Glomerular visceral epithelial cell (primary cell): ENCODE measurements around the gene CAMKK1.

Experiments used
- DNase-seq: peaks from one replicate; pipeline ENCODE4 v3.0.0-alpha.2; 2016; ENCODE audit errors: extremely low spot score

CAMKK1 gene

GRCh38 chr17:3896968-3897235 is 4.0 kb upstream of the CAMKK1 start:
- no peak for DNase-seq

GRCh38 chr17:3896108-3896967 is 3.5 kb upstream of the CAMKK1 start:
- no peak for DNase-seq

- no peak for DNase-seq
Observed at GRCh38 chr17:3895354-3895753, 2.5 kb upstream of the CAMKK1 start.

- peak; percentile 43 for DNase-seq
Observed at GRCh38 chr17:3894911-3895343, 2.1 kb upstream of the CAMKK1 start.

GRCh38 chr17:3894188-3894587 is 1.3 kb upstream of the CAMKK1 start:
- no peak for DNase-seq

- DNase-seq, result no peak
Observed at GRCh38 chr17:3893720-3894116, 865 bp upstream of the CAMKK1 start.

GRCh38 chr17:3892095-3892998 is 506 bp downstream of the CAMKK1 start:
- DNase-seq, result peak; percentile 87

- no peak for DNase-seq
Observed at GRCh38 chr17:3891626-3892094, 1.2 kb downstream of the CAMKK1 start.

- DNase-seq, result no peak
Observed at GRCh38 chr17:3890878-3891219, 2.0 kb downstream of the CAMKK1 start.

GRCh38 chr17:3890082-3890877 is 2.6 kb downstream of the CAMKK1 start:
- DNase-seq, result peak; percentile 99

GRCh38 chr17:3889325-3890012 is 3.4 kb downstream of the CAMKK1 start:
- no peak for DNase-seq

- peak; percentile 93 for DNase-seq
Observed at GRCh38 chr17:3888343-3889171, 4.3 kb downstream of the CAMKK1 start.

- DNase-seq, result no peak
Observed at GRCh38 chr17:3887804-3888203, 5.0 kb downstream of the CAMKK1 start.

- DNase-seq, result no peak
Observed at GRCh38 chr17:3887394-3887793, 5.5 kb downstream of the CAMKK1 start.

GRCh38 chr17:3886776-3887175 is 6.1 kb downstream of the CAMKK1 start:
- no peak for DNase-seq

GRCh38 chr17:3885970-3886369 is 6.9 kb downstream of the CAMKK1 start:
- peak; percentile 50 for DNase-seq

- no peak for DNase-seq
Observed at GRCh38 chr17:3885271-3885670, 7.6 kb downstream of the CAMKK1 start.

GRCh38 chr17:3884188-3884587 is 8.7 kb downstream of the CAMKK1 start:
- DNase-seq, result no peak

- DNase-seq, result no peak
Observed at GRCh38 chr17:3882276-3882675, 10.6 kb downstream of the CAMKK1 start.

- DNase-seq, result no peak
Observed at GRCh38 chr17:3880983-3881382, 11.9 kb downstream of the CAMKK1 start.
